Heart right ventricle (tissue), 16 donors: Measurements from ENCODE around the gene REG1B. TPM values are rescaled to one million over a fixed set of nuclear protein-coding genes. Genes with fewer than 3 reads are reported as not detected.

Experiments
- ATAC-seq, 8 donors: fragments of 200-7000 bp; cut with Tn5 transposase; one replicate each; pipeline ENCODE4 v1.9.1; 2020; ENCODE audit warnings: mild to moderate bottlenecking in 8 of 8, moderate library complexity in 8 of 8, moderate number of reproducible peaks in 1 of 8
- DNase-seq, 2 donors: peaks; one replicate each; pipeline ENCODE4 v3.0.0-alpha.2; 2020
- H3K27ac ChIP-seq, 10 donors: fragments of 200-600 bp; sonication (generic) in 2 of 10; one replicate each; pipeline versions ENCODE4 v1.5.0 to v1.8.0; 2020 to 2022; ENCODE audit warnings: mild to moderate bottlenecking in 3 of 10
- H3K27me3 ChIP-seq, 7 donors: fragments of 200-600 bp; one replicate each; pipeline ENCODE4 v1.8.0; 2021 to 2022; ENCODE audit warnings: mild to moderate bottlenecking in 2 of 7
- H3K36me3 ChIP-seq, 9 donors: fragments of 200-600 bp; sonication (generic) in 1 of 9; one replicate each; pipeline versions ENCODE4 v1.5.0 to v1.8.0; 2020 to 2022; ENCODE audit warnings: mild to moderate bottlenecking in 2 of 9
- H3K4me1 ChIP-seq, 9 donors: fragments of 200-600 bp; sonication (generic) in 1 of 9; one replicate each; pipeline versions ENCODE4 v1.5.0 to v1.8.0; 2020 to 2022; ENCODE audit warnings: mild to moderate bottlenecking in 4 of 9
- H3K4me3 ChIP-seq, 10 donors: fragments of 200-600 bp; sonication (generic) in 2 of 10; one replicate each; pipeline versions ENCODE4 v1.5.0 to v1.8.0; 2020 to 2022; ENCODE audit warnings: mild to moderate bottlenecking in 7 of 10, moderate library complexity in 2 of 10
- H3K9me3 ChIP-seq, 11 donors: fragments of 200-600 bp in 10 of 11; sonication (generic) in 2 of 11; one replicate each; pipeline versions ENCODE4 v1.5.0 to v1.8.0; 2013 to 2022; ENCODE audit warnings: mild to moderate bottlenecking in 2 of 11, control low read depth in 1 of 11, moderate library complexity in 1 of 11
- WGBS, 2 donors: extraction: QIAGEN DNeasy Blood & Tissue Kit; methylation state at CpG; one replicate each; pipeline ENCODE4 v1.1.7; 2013; ENCODE audit warnings: inconsistent platforms in 1 of 2; 5-methylcytosine and 5-hydroxymethylcytosine counted together
- intact Hi-C, 10 donors: fragments of 100-400 bp; cut with DNase I; formaldehyde crosslinking; loops; one replicate each; pipeline versions ENCODE4 v1.11.1 to v1.14.2; 2022
- polyA plus RNA-seq, 2 donors: library from polyadenylated mRNA; stranded (reverse); fragments of 200-250 nt; gene quantifications; one replicate each; pipeline ENCODE4 v1.2.3, GENCODE V29; 2013
- total RNA-seq, 10 donors: library from RNA; stranded (reverse); fragmentation: NEBNext Ultra II Directional in 3 of 10; extraction: Animal tissue kit (Norgen Biotek cat#: 25700) in 3 of 10; gene quantifications; one replicate each; pipeline versions ENCODE4 v1.2.1 to v1.2.4, GENCODE V29; 2021 to 2023
- TF ChIP-seq, protein P1 (sequence below), 9 donors: fragments of 200-600 bp; sonication (generic) in 2 of 9; IDR thresholded peaks; one replicate each; pipeline versions ENCODE4 v1.5.0 to v1.8.0; 2021 to 2022; ENCODE audit warnings: antibody characterized with exemption in 9 of 9, mild to moderate bottlenecking in 5 of 9, moderate library complexity in 1 of 9
- donor health status: Arrhythmogenic right ventricular cardiomyopathy.
- donor health status: ischemic (EF 13 %, LVEDD 7.1; RV severe dilation, severe dysfunction).
- donor health status: healthy with polysubstance abuse.
- donor health status: DM: no; HTN: yes; CAD: no.
- donor health status: DM: no; HTN: no; CAD: no.
- donor health status: ischemic (EF 25% LVEDD 6.9; RV normal size, moderate dysfunction).
- donor health status: ischemic (EF 25% LVEDD 5.7; RV mildly dilated, moderate dysfunction).
- donor health status: healthy.
- donor health status: DM: yes; HTN: yes; CAD: no.
- donor health status: Ischemic cardiomyopathy.
- donor health status: ischemic (EF 35%, LVEDD 5.7; RV mildly dilated, moderate dysfunction).
- donor health status: nonischemic (EF 11% LVEDD 7.7; RV severe dilation, severe dysfunction).
- donor health status: DM: yes; HTN: yes; CAD: no.
- donor health status: PGD.
- donor health status: ischemic (EF 29% LVEDD 5.4; RV normal size, mild dysfunction).
- donor health status: nonischemic (EF 23%, LVEDD 6.1; RV moderate dilation, normal function).

Gene REG1B
- total and polyA plus RNA-seq, 12 donors = 0.23 to 0.49 (median 0.44) TPM; not detected in 8

DNA sequence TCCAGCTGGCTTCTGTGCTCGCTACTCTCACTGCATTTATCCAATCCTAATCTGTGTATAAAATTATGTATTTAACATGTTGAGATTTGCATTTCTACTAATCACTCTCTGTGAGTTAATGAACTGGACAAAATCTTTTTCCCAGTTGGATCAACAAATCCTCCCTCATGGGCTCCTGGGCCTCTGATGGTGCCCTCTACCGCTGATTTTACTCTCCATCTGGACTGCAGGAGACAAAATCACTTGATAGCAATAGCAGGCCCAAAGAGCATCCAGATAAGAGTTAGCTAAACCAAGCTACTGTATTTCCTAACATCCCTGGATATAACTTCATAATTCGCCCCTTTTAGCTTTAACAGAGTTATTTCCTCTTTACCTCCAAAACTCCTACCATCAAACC lies 47.8 kb downstream of the REG1B start:
- no peaks in the 10 kb centered on the region for H3K27me3 ChIP-seq
- no peak for DNase-seq
- H3K4me3 ChIP-seq = no peak overlapping the region
- no peak overlapping the region for H3K27ac ChIP-seq
- intact Hi-C loops = loop anchor here in 1 of 10 donors (5.0 kb wide), 1 partner anchor 177 kb away; no protein-coding TSS in a partner anchor
- H3K4me1 ChIP-seq = no peaks in the 10 kb centered on the region
- 56 to 60% methylated on average over 3 of the region's 3 CpGs for WGBS, 2 donors
- no peak for ATAC-seq
- no peaks in the 10 kb centered on the region for H3K36me3 ChIP-seq
- TF ChIP-seq, protein P1, sequence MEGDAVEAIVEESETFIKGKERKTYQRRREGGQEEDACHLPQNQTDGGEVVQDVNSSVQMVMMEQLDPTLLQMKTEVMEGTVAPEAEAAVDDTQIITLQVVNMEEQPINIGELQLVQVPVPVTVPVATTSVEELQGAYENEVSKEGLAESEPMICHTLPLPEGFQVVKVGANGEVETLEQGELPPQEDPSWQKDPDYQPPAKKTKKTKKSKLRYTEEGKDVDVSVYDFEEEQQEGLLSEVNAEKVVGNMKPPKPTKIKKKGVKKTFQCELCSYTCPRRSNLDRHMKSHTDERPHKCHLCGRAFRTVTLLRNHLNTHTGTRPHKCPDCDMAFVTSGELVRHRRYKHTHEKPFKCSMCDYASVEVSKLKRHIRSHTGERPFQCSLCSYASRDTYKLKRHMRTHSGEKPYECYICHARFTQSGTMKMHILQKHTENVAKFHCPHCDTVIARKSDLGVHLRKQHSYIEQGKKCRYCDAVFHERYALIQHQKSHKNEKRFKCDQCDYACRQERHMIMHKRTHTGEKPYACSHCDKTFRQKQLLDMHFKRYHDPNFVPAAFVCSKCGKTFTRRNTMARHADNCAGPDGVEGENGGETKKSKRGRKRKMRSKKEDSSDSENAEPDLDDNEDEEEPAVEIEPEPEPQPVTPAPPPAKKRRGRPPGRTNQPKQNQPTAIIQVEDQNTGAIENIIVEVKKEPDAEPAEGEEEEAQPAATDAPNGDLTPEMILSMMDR (IDR thresholded peaks at IDR 0.05) = no peak
- no peaks in the 10 kb centered on the region for H3K9me3 ChIP-seq

Other genes starting within 250 kb of the REG1B start
- gene REG3G, start 62.3 kb downstream of the REG1B start, total RNA-seq = under 1 TPM in 1 of 10 donors, not detected in 9; 0.35 TPM
- gene REG3G, start 62.3 kb downstream of the REG1B start, polyA plus RNA-seq = under 1 TPM in 1 of 2 donors, not detected in 1; 0.06 TPM
- gene REG1A, start 32.5 kb upstream of the REG1B start, total RNA-seq = 1 to 10 TPM in 7 of 10 donors, not detected in 3; 1.4 to 2.3 (median 1.7) TPM
- gene REG1A, start 32.5 kb upstream of the REG1B start, polyA plus RNA-seq = 1 to 10 TPM in 1 of 2 donors, not detected in 1; 1.3 TPM
- not detected for gene REG3A, start 71.8 kb upstream of the REG1B start, total RNA-seq
- not detected for gene REG3A, start 71.8 kb upstream of the REG1B start, polyA plus RNA-seq